Thyroid gland (tissue), 4 donors: ENCODE results near the gene SNX9.

ENCODE experiments used
- CTCF ChIP-seq, 6 experiments: fragments of 200-600 bp in 3 of 6; fragments of 450-650 bp in 3 of 6; sonication (generic) in 3 of 6; IDR thresholded peaks; one replicate each; pipeline ENCODE4 v1.5.1; 2016 to 2019; ENCODE audit warnings: antibody characterized with exemption in 6 of 6, mild to moderate bottlenecking in 2 of 6, inconsistent platforms in 1 of 6, moderate library complexity in 1 of 6
- POLR2A ChIP-seq, 2 donors: fragments of 450-650 bp; IDR thresholded peaks; one replicate each; pipeline ENCODE4 v1.6.1; 2017; ENCODE audit warnings: antibody characterized with exemption in 2 of 2, mild to moderate bottlenecking in 2 of 2, moderate library complexity in 1 of 2

- TF ChIP-seq CTCF (IDR thresholded peaks at IDR 0.05) (no peak), POLR2A (IDR thresholded peaks at IDR 0.05) (no peak)
Measured at GRCh38 chr6:157964100-157964499, 141.1 kb downstream of the SNX9 start.
